HEK293T (cell line): ENCODE measurements around the gene METAP1D.
"Not testable (repeated sequence)": the region's sequence is repeated elsewhere in the genome, so short reads cannot be mapped to it uniquely, and the experiment has no call there.

Experiments
- CTCF ChIA-PET: fragments of 350-600 bp; formaldehyde crosslinking; extraction: SDS; loops from one replicate; lab custom pipeline; 2021; ENCODE audit warnings: antibody characterized with exemption, inconsistent platforms; lab: Yijun Ruan, JAX
- POLR2A ChIA-PET: fragments of 350-600 bp; formaldehyde crosslinking; extraction: SDS; loops from one replicate; lab custom pipeline; 2020; ENCODE audit warnings: antibody characterized with exemption, inconsistent platforms; lab: Yijun Ruan, JAX
- DNase-seq: peaks from one replicate; pipeline ENCODE4 v3.0.0; 2012; ENCODE audit warnings: mixed read lengths; ENCODE audit errors: extremely low spot score
- ARNT ChIP-seq: fragments of 450-650 bp; IDR thresholded peaks from 2 replicates; pipeline ENCODE4 v1.6.1; 2017; ENCODE audit warnings: mild to moderate bottlenecking
- BHLHE40 ChIP-seq: fragments of 450-650 bp; IDR thresholded peaks from 2 replicates; pipeline ENCODE4 v1.6.1; 2016; ENCODE audit warnings: mild to moderate bottlenecking, moderate library complexity, borderline replicate concordance
- CTBP1 ChIP-seq: fragments of 450-650 bp; IDR thresholded peaks from 2 replicates; pipeline ENCODE4 v1.6.1; 2016; ENCODE audit warnings: borderline replicate concordance
- ELF4 ChIP-seq: fragments of 450-650 bp; IDR thresholded peaks from 2 replicates; pipeline ENCODE4 v1.6.1; 2017; ENCODE audit warnings: antibody characterized with exemption
- FOXA1 ChIP-seq: fragments of 450-650 bp; IDR thresholded peaks from 2 replicates; pipeline ENCODE4 v1.6.1; 2016; ENCODE audit warnings: mild to moderate bottlenecking
- FOXK2 ChIP-seq: fragments of 450-650 bp; IDR thresholded peaks from 2 replicates; pipeline ENCODE4 v1.6.1; 2016; ENCODE audit warnings: mild to moderate bottlenecking
- FOXM1 ChIP-seq: fragments of 450-650 bp; IDR thresholded peaks from 2 replicates; pipeline ENCODE4 v1.6.1; 2017; ENCODE audit warnings: mild to moderate bottlenecking, borderline replicate concordance
- HDGF ChIP-seq: fragments of 450-650 bp; IDR thresholded peaks from 2 replicates; pipeline ENCODE4 v1.6.1; 2017; ENCODE audit warnings: antibody characterized with exemption, borderline replicate concordance
- L3MBTL2 ChIP-seq: fragments of 450-650 bp; conservative IDR thresholded peaks from 2 replicates; pipeline ENCODE4 v1.6.1; 2016; ENCODE audit warnings: mild to moderate bottlenecking
- LEF1 ChIP-seq: fragments of 450-650 bp; IDR thresholded peaks from 2 replicates; pipeline ENCODE4 v1.6.1; 2017; ENCODE audit warnings: mild to moderate bottlenecking, borderline replicate concordance
- NFRKB ChIP-seq: fragments of 450-650 bp; IDR thresholded peaks from 2 replicates; pipeline ENCODE4 v1.6.1; 2016; ENCODE audit warnings: mild to moderate bottlenecking, moderate library complexity
- SP1 ChIP-seq: fragments of 450-650 bp; IDR thresholded peaks from 2 replicates; pipeline ENCODE4 v1.6.1; 2017
- SUZ12 ChIP-seq: fragments of 450-650 bp; IDR thresholded peaks from 2 replicates; pipeline ENCODE4 v1.6.1; 2016; ENCODE audit warnings: mild to moderate bottlenecking
- TARDBP ChIP-seq: fragments of 450-650 bp; IDR thresholded peaks from 2 replicates; pipeline ENCODE4 v1.6.1; 2016
- ZNF384 ChIP-seq: fragments of 450-650 bp; IDR thresholded peaks from 2 replicates; pipeline ENCODE4 v1.6.1; 2016
- TF ChIP-seq, protein P1 (sequence below): fragments of 450-650 bp; IDR thresholded peaks from 2 replicates; pipeline ENCODE4 v1.6.1; 2016

The METAP1D gene

GRCh38 chr2:171966235-171966634 lies 33.5 kb upstream of the METAP1D start:
- DNase-seq, result no peak
- CTCF ChIA-PET, result no interaction called here
- POLR2A ChIA-PET, result interaction anchor here (1.6 kb wide), 1 partner anchor 133 kb away, joined by 5 read pairs; no protein-coding TSS in a partner anchor
- TF ChIP-seq FOXA1, result no peak
- TF ChIP-seq SP1, result no peak
- TF ChIP-seq TARDBP, result no peak
- TF ChIP-seq NFRKB, result no peak
- no peak for TF ChIP-seq SUZ12
- TF ChIP-seq FOXM1, result no peak
- TF ChIP-seq FOXK2, result no peak
- no peak for TF ChIP-seq ELF4
- TF ChIP-seq LEF1, result no peak
- TF ChIP-seq, protein P1, sequence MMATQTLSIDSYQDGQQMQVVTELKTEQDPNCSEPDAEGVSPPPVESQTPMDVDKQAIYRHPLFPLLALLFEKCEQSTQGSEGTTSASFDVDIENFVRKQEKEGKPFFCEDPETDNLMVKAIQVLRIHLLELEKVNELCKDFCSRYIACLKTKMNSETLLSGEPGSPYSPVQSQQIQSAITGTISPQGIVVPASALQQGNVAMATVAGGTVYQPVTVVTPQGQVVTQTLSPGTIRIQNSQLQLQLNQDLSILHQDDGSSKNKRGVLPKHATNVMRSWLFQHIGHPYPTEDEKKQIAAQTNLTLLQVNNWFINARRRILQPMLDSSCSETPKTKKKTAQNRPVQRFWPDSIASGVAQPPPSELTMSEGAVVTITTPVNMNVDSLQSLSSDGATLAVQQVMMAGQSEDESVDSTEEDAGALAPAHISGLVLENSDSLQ, result no peak

- CTCF ChIA-PET, result no interaction called here
Observed at GRCh38 chr2:171966688-171967087, 33.1 kb upstream of the METAP1D start.

DNA sequence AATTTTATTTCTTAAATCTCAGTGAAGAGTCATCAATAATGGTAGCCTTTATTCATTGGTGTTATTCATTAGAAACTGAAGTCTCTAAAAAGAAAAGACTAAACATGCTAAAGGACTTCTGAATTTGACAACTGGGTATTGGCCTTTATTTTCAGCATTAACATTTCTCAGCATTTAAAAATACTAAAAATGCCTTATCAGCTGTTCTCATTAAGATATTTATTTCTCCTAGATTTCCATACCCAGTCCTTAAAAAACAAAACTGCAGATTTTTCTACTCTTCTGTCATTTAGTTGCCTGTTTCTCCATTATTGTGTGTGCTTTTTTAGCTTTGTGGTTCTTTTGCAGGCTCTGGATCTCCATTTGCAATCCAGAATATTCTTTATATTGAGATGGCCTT lies 31.2 kb upstream of the METAP1D start:
- ChIA-PET CTCF (no interaction called here), POLR2A (no interaction called here)
- no peak for DNase-seq
- TF ChIP-seq HDGF (no peak), NFRKB (no peak), FOXK2 (no peak), ZNF384 (no peak)

More at GRCh38 chr2:171966688-171967087, 33.1 kb upstream of the METAP1D start:
- POLR2A ChIA-PET, result interaction anchor here (1.6 kb wide), 1 partner anchor 133 kb away, joined by 5 read pairs; no protein-coding TSS in a partner anchor
- TF ChIP-seq NFRKB (no peak), LEF1 (no peak), L3MBTL2 (no peak), BHLHE40 (no peak), TARDBP (no peak), ARNT (no peak), ZNF384 (no peak), FOXM1 (no peak), CTBP1 (no peak)
- DNase-seq, result no peak

DNA sequence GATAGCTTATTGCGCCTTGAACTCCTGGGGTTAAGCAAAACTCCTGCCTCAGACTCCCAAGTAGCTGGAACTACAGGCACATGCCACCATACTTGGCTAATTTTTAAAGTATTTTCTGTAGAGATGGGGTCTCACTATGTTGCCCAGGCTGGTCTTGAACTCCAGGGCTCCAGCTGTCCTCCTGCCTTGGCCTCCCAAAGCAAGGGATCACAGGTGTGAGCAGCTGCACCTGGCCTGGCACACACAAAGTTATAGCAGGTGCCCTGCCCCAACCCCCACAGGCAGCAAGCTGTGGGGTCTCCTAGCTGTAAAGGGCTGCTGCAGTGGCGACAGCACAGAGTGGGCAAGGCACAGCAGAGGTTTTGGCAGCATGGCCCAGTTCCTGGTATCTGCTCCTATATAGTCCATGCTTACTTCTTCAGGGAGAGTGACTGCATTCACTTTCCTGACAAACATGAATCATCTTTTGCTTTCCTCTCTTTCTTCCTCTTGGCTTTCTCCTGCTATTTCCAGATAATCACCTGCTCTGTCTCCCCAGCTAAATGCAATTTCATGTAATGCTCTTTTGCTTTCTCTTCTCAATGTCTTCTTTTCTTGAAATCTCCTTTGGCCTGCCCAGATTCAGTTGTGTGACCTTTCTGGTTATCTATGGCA lies 27.3 kb upstream of the METAP1D start:
- ChIA-PET POLR2A (no interaction called here), CTCF (no interaction called here)
- no peak for TF ChIP-seq SUZ12
- no peak for TF ChIP-seq FOXM1
- DNase-seq, result no peak

DNA sequence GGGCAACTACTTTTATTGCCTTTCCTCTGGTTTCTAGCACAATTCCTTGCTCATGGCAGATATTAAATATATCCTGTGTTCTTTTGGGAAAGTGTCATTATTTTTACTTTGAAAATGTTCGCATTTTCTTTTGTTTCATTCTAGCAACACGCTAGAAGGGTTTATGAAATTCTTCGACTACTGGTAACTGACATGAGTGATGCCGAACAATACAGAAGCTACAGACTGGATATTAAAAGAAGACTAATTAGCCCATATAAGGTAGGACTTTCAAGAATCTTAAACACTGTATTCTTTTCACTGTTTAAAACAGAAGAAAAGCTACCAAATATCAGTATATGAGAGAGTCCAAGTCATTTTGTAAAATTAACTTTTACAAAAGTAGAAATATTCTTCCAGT lies 20.6 kb upstream of the METAP1D start:
- DNase-seq, result no peak
- TF ChIP-seq FOXK2 (no peak), L3MBTL2 (no peak), TARDBP (no peak), ARNT (no peak), ZNF384 (no peak), FOXM1 (no peak), LEF1 (no peak), CTBP1 (no peak), ELF4 (no peak), NFRKB (no peak)
- TF ChIP-seq, protein P1, result no peak
- ChIA-PET CTCF (no interaction called here), POLR2A (no interaction called here)

GRCh38 chr2:171983924-171984323 lies 15.8 kb upstream of the METAP1D start:
- POLR2A ChIA-PET, DNase-seq, CTCF ChIA-PET: not testable (repeated sequence)

DNA sequence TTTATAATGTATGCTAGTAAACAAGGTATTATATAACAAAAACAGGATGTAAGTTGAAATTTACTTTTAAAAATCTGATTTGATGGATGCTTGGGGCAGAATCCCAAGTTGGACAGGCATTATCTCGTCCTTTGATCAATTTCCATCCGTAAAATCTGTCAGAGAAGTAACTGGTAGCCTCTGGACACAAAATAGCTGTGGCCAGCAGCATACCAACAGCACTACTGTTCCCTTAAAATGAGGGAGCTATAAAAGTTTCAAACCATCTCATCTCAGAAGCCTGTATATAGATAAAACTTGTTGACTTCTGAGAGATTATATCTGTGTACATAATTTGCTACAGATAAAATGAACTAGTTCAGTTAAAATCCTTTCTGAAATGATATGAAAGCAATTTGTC lies 14.7 kb upstream of the METAP1D start:
- POLR2A ChIA-PET, result no interaction called here
- no peak for DNase-seq
- CTCF ChIA-PET, result no interaction called here
- TF ChIP-seq HDGF (no peak), FOXK2 (no peak), CTBP1 (no peak), ELF4 (no peak), BHLHE40 (no peak), SUZ12 (no peak), NFRKB (no peak), ARNT (no peak), FOXA1 (no peak)

GRCh38 chr2:171986778-171987177 lies 13.0 kb upstream of the METAP1D start:
- CTCF ChIA-PET, result no interaction called here
- POLR2A ChIA-PET, result no interaction called here
- TF ChIP-seq ARNT (no peak), ELF4 (no peak), FOXK2 (no peak), NFRKB (no peak), HDGF (no peak), BHLHE40 (no peak), SP1 (no peak), TARDBP (no peak), FOXM1 (no peak), ZNF384 (no peak), SUZ12 (no peak), FOXA1 (no peak), L3MBTL2 (no peak), LEF1 (no peak), CTBP1 (no peak)
- TF ChIP-seq, protein P1, result no peak
- no peak for DNase-seq
